ENCODE results near the gene DCTN4.
"Not testable (repeated sequence)": the region's sequence is repeated elsewhere in the genome, so short reads cannot be mapped to it uniquely, and the experiment has no call there.

The DCTN4 gene

GRCh38 chr5:150758531-150759333 is at the start of gene DCTN4:
TSS of gene DCTN4 (minus strand) at chr5:150759017. CDS start at chr5:150758993, 24 bp downstream.
- DNase-seq (ENCODE audit: insufficient read length, low spot score) = peak; percentile 59
- FAIRE-seq = peak; percentile 97

GRCh38 chr5:150804388-150804787 is 45.6 kb upstream of the DCTN4 start:
- no peak for DNase-seq (ENCODE audit: insufficient read length, low spot score)
- no peak for FAIRE-seq

- DNase-seq (ENCODE audit: insufficient read length, low spot score) = no peak
These were observed 42.5 kb upstream of the DCTN4 start for GRCh38 chr5:150801117-150801927.

GRCh38 chr5:150797384-150797783 is 38.6 kb upstream of the DCTN4 start:
- DNase-seq (ENCODE audit: insufficient read length, low spot score) = no peak
- no peak for FAIRE-seq

More at GRCh38 chr5:150801117-150801927, 42.5 kb upstream of the DCTN4 start:
- FAIRE-seq = peak; percentile 81

- FAIRE-seq = no peak
- DNase-seq (ENCODE audit: insufficient read length, low spot score) = no peak
These were observed 36.1 kb upstream of the DCTN4 start for GRCh38 chr5:150794927-150795326.

GRCh38 chr5:150793423-150793888 is 34.6 kb upstream of the DCTN4 start:
- not testable (repeated sequence) for DNase-seq (ENCODE audit: insufficient read length, low spot score); FAIRE-seq

GRCh38 chr5:150791536-150791935 is 32.7 kb upstream of the DCTN4 start:
- FAIRE-seq (no peak), DNase-seq (ENCODE audit: insufficient read length, low spot score) (no peak)

- DNase-seq (ENCODE audit: insufficient read length, low spot score) (no peak), FAIRE-seq (peak; percentile 96)
These were observed 31.3 kb upstream of the DCTN4 start for GRCh38 chr5:150789943-150790611.

- FAIRE-seq = peak; percentile 49
These were observed 30.6 kb upstream of the DCTN4 start for GRCh38 chr5:150789450-150789849.

GRCh38 chr5:150788977-150789376 is 30.2 kb upstream of the DCTN4 start:
- FAIRE-seq (no peak), DNase-seq (ENCODE audit: insufficient read length, low spot score) (no peak)

More at GRCh38 chr5:150789450-150789849, 30.6 kb upstream of the DCTN4 start:
- no peak for DNase-seq (ENCODE audit: insufficient read length, low spot score)

GRCh38 chr5:150787656-150788055 is 28.8 kb upstream of the DCTN4 start:
- DNase-seq (ENCODE audit: insufficient read length, low spot score) (no peak), FAIRE-seq (no peak)

GRCh38 chr5:150786876-150787275 is 28.1 kb upstream of the DCTN4 start:
- FAIRE-seq = no peak

GRCh38 chr5:150785950-150786349 is 27.1 kb upstream of the DCTN4 start:
- DNase-seq (ENCODE audit: insufficient read length, low spot score) = no peak
- no peak for FAIRE-seq

More at GRCh38 chr5:150786876-150787275, 28.1 kb upstream of the DCTN4 start:
- DNase-seq (ENCODE audit: insufficient read length, low spot score) = no peak

GRCh38 chr5:150783422-150783928 is 24.7 kb upstream of the DCTN4 start:
- no peak for DNase-seq (ENCODE audit: insufficient read length, low spot score)
- peak; percentile 88 for FAIRE-seq

GRCh38 chr5:150782850-150783249 is 24.0 kb upstream of the DCTN4 start:
- no peak for FAIRE-seq
- DNase-seq (ENCODE audit: insufficient read length, low spot score) = no peak

GRCh38 chr5:150781706-150782614 is 23.1 kb upstream of the DCTN4 start:
- FAIRE-seq (peak; percentile 18), DNase-seq (ENCODE audit: insufficient read length, low spot score) (no peak)

- FAIRE-seq = no peak
- DNase-seq (ENCODE audit: insufficient read length, low spot score) = no peak
These were observed 22.0 kb upstream of the DCTN4 start for GRCh38 chr5:150780816-150781221.

GRCh38 chr5:150780187-150780692 is 21.4 kb upstream of the DCTN4 start:
- peak; percentile 92 for FAIRE-seq
- no peak for DNase-seq (ENCODE audit: insufficient read length, low spot score)

GRCh38 chr5:150779397-150780186 is 20.8 kb upstream of the DCTN4 start:
- no peak for FAIRE-seq
- no peak for DNase-seq (ENCODE audit: insufficient read length, low spot score)

Data from GM19239 (cell line).